GM19351 (cell line): ENCODE measurements around the gene BLVRA.
"Not testable (repeated sequence)": the region's sequence is repeated elsewhere in the genome, so short reads cannot be mapped to it uniquely, and the experiment has no call there.

Experiments used
- ATAC-seq: cut with Tn5 transposase; IDR thresholded peaks from one replicate; pipeline ENCODE4 v1.9.1; 2021; ENCODE audit warnings: mild to moderate bottlenecking, moderate library complexity; ENCODE audit not compliant: unreplicated experiment

Gene BLVRA

GRCh38 chr7:43768887-43769272 is 10.4 kb downstream of the BLVRA start:
- no peak for ATAC-seq

GRCh38 chr7:43769281-43769680 is 10.8 kb downstream of the BLVRA start:
- no peak for ATAC-seq

- ATAC-seq: no peak
Observed at GRCh38 chr7:43769791-43770465, 11.4 kb downstream of the BLVRA start.

GRCh38 chr7:43771128-43771527 is 12.6 kb downstream of the BLVRA start:
- no peak for ATAC-seq

GRCh38 chr7:43771573-43771972 is 13.1 kb downstream of the BLVRA start:
- no peak for ATAC-seq

- not testable (repeated sequence) for ATAC-seq
Observed at GRCh38 chr7:43773268-43773667, 14.8 kb downstream of the BLVRA start.

- not testable (repeated sequence) for ATAC-seq
Observed at GRCh38 chr7:43775255-43775654, 16.8 kb downstream of the BLVRA start.

- not testable (repeated sequence) for ATAC-seq
Observed at GRCh38 chr7:43778293-43779044, 20.0 kb downstream of the BLVRA start.

GRCh38 chr7:43779045-43779812 is 20.7 kb downstream of the BLVRA start:
- ATAC-seq: no peak

- no peak for ATAC-seq
Observed at GRCh38 chr7:43781726-43782607, 23.5 kb downstream of the BLVRA start.

GRCh38 chr7:43782768-43783555 is 24.5 kb downstream of the BLVRA start:
- no peak for ATAC-seq

GRCh38 chr7:43784030-43784584 is 25.6 kb downstream of the BLVRA start:
- peak; percentile 25 for ATAC-seq

- ATAC-seq: peak; percentile 97
Observed at GRCh38 chr7:43784585-43785087, 26.2 kb downstream of the BLVRA start.

GRCh38 chr7:43785420-43785819 is 26.9 kb downstream of the BLVRA start:
- ATAC-seq: no peak

- ATAC-seq: no peak
Observed at GRCh38 chr7:43787771-43788170, 29.3 kb downstream of the BLVRA start.

GRCh38 chr7:43790006-43790405 is 31.5 kb downstream of the BLVRA start:
- ATAC-seq: no peak

GRCh38 chr7:43790834-43791233 is 32.4 kb downstream of the BLVRA start:
- ATAC-seq: no peak

GRCh38 chr7:43791665-43792064 is 33.2 kb downstream of the BLVRA start:
- no peak for ATAC-seq

GRCh38 chr7:43792471-43793150 is 34.1 kb downstream of the BLVRA start:
- no peak for ATAC-seq
